Esophagus mucosa (tissue), 1 donor: ENCODE results near the gene SCNN1G. TPM values are rescaled to one million over a fixed set of nuclear protein-coding genes. Genes with fewer than 3 reads are reported as not detected.
A peak's percentile ranks its signal among the peaks of the same experiment; 100 is the strongest.
"Not testable (repeated sequence)": the region's sequence is repeated elsewhere in the genome, so short reads cannot be mapped to it uniquely, and the experiment has no call there.

Experiments used
- ATAC-seq: fragments of 200-7000 bp; cut with Tn5 transposase; one replicate; pipeline ENCODE4 v1.9.1; 2020
- total RNA-seq: library from RNA; stranded (reverse); gene quantifications from one replicate; pipeline ENCODE4 v1.2.4, GENCODE V29; 2023
- donor health status: DM: yes; HTN: yes; CAD: no.

SCNN1G gene
- total RNA-seq, result 10.1 TPM

DNA sequence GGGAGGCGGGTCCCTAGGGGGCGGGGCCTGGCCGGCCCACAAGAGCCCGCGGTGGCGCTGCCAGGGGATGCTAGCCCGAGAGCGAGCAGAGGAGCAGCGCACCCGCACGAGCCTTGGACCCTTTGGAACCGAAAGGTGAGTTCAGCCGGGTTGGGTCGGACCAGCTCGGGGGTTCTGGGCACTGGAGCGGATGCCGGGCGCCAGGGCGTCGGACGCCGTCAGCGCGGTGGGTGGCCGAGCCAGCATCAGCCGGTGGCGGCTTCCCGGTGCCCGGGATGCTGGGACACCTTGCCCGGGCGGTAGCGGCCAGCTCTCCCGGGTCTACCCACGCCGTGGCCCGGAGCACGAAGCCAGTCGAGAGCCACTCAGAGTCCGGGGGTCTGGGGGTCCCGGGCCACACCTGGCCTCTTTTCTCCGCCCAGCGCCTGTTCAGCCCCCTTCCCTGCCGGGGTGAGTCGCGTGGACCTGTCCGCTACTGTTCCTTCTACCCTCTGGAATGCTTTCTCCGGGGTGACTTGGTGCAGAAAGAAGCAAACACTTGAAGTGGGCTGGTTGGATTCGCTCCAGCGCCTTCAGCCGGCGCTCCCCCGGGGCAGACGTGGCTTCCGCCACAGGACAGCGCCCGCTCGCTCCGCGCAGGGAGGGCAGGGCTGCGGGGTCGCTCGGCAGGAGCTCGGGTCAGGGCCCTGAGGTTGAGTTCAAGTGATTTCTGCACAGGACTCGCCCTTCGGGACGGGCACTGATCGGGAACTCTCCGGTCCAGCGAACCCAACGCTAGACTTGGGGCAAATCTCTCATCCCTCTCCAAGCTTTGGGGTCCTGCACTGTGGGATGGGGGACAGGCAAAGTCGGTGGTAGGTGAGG lies at the start of gene SCNN1G:
TSS of gene SCNN1G (plus strand) at position 67 of the 864 bp plus-strand sequence. CDS start 3,527 bp downstream, outside the sequence.
- ATAC-seq, result peak; percentile 6

GRCh38 chr16:23132775-23133463 lies 49.6 kb upstream of the SCNN1G start:
- ATAC-seq, result no peak

DNA sequence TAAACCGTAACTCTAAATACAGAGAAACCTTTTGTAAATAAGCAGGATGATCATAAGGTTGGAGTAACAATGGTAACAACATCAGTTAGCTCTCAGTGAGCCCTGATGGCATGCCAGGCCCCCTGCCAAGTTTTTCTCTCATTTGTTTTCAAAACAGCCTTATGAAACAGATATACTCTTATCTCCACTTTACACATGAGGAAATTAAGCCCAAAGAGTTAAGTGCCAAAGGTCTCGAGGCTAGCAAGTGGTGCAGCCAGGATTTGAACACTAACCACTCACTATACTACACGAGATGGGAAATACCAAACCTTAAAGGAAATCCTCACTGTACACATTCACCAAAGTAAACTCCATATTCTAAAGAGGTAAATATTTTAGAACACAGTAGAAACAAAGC lies 48.3 kb upstream of the SCNN1G start:
- ATAC-seq, result no peak

DNA sequence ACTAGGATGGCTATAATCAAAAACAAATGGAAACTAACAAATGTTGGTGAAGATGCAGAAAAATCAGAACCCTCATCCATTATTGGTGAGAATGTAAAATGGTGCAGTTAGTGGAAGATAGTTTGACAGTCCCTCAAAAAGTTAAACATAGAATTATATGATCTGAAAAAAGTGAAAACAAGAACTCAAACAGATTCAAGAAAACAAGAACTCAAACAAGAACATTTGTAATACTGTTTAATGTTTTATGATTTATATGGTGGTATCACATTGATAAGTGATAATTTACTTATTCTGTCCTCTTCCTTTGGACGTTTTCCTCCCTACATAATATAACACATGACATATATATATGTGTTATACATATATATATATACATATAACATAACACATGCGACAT lies 45.3 kb upstream of the SCNN1G start:
- no peak for ATAC-seq

DNA sequence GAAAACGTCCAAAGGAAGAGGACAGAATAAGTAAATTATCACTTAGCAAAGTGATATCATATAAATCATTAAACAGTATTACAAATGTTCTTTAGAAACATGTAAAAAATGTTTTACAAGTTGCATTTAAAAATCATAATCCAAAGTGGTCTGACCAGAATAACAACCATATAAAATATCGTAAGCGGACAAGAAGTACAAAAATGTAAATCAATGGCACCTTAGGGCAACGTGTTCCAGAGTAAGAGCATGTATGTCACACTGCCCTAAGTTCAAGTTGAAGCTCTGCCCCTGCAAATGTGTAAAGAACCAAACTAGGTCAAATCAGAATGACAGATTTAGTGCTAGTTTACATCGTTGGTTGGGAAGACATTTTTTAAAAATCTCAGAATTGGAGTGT lies 44.7 kb upstream of the SCNN1G start:
- no peak for ATAC-seq

- ATAC-seq, result no peak
These were observed 42.4 kb upstream of the SCNN1G start for GRCh38 chr16:23140107-23140506.

- ATAC-seq, result no peak
These were observed 41.5 kb upstream of the SCNN1G start for GRCh38 chr16:23141033-23141432.

- ATAC-seq, result no peak
These were observed 41.0 kb upstream of the SCNN1G start for GRCh38 chr16:23141500-23141899.

DNA sequence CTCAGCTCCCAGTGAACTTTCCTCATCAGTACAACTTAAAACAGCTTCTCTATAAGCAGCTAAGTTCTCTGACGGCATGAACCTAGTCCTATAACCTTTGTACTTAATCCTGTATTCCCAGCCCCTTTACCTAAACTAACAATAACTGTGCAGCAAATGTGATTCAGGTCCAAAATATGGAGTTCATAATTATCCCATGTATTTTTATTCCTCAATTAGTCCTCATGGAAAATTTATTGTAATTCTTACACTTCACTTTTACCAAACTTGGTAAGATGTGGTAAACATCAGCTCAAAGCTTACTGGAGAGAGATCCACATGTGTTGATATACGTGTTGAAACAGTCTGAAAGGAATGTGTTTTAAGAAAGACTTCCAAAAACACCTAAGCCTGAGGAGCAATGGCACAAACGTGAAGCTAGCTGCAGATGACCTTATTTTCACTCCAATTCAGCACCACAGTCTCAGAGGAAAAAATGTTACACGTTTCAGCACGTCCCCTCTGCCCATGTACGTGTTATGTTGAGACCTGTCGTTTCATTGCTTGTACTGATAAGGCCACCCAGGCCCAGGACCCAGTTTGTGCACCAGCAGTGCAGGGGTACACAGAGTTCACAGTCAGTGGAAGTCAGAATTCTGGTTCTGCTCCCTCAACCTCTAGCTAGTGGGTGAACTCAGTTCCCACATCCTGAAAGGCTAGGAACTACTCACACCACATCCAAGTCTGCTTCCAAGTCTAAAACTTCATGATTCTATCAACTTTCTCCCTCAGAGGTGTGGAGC lies 40.4 kb upstream of the SCNN1G start:
- ATAC-seq, result peak; percentile 73

- ATAC-seq, result no peak
These were observed 39.2 kb upstream of the SCNN1G start for GRCh38 chr16:23143391-23143790.

- ATAC-seq, result not testable (repeated sequence)
These were observed 38.2 kb upstream of the SCNN1G start for GRCh38 chr16:23144393-23144792.

GRCh38 chr16:23145186-23145585 lies 37.4 kb upstream of the SCNN1G start:
- ATAC-seq, result no peak

GRCh38 chr16:23145608-23146007 lies 36.9 kb upstream of the SCNN1G start:
- no peak for ATAC-seq

DNA sequence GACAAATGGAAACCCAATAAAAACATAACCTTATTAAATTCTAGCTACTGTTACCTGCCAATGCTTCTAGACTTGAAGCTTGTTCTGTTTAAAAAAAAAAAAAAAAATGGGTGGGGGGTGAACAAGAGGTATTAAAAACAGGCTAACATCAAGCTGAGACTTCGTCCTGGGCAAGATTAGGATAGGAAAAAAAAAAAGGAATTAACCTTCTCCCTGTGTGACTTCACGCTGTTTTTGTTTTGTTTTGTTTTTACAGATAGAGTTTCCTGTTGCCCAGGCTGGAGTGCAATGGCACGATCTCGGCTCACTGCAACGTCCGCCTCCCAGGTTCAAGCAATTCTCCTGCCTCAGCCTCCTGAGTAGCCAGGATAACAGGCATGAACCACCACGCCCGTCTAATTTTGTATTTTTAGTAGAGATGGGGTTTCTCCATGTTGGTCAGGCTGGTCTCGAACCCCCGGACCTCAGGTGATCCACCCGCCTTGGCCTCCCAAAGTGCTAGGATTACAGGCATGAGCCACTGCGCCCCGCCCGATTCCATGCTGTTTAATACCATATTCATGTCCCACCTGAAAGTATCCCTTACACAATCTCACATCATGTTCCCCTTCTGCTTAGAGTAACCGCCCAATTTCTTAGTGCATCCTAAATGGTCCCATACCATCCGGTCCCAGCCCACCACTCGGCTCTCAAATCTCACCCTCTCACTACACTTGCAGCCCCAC lies 35.5 kb upstream of the SCNN1G start:
- no peak for ATAC-seq

GRCh38 chr16:23147666-23148065 lies 34.9 kb upstream of the SCNN1G start:
- ATAC-seq, result no peak

DNA sequence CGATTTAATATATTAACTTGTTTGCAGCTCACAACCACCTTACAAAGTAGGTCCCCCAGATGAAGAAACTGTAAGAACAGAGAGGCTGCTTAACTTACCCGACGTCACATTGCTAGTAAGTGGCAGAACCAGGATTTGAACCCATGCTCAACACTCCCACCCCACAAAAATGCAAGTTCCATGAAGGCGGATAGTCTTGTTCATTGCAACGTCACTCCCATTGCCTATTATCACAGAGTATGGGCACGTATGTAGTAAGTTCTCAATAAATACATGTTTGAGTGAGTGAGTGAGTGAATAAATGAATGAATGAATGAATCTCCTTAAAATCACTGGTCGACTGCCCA lies 34.4 kb upstream of the SCNN1G start:
- no peak for ATAC-seq

- ATAC-seq, result peak; percentile 65
These were observed 33.9 kb upstream of the SCNN1G start for GRCh38 chr16:23148513-23149266.

DNA sequence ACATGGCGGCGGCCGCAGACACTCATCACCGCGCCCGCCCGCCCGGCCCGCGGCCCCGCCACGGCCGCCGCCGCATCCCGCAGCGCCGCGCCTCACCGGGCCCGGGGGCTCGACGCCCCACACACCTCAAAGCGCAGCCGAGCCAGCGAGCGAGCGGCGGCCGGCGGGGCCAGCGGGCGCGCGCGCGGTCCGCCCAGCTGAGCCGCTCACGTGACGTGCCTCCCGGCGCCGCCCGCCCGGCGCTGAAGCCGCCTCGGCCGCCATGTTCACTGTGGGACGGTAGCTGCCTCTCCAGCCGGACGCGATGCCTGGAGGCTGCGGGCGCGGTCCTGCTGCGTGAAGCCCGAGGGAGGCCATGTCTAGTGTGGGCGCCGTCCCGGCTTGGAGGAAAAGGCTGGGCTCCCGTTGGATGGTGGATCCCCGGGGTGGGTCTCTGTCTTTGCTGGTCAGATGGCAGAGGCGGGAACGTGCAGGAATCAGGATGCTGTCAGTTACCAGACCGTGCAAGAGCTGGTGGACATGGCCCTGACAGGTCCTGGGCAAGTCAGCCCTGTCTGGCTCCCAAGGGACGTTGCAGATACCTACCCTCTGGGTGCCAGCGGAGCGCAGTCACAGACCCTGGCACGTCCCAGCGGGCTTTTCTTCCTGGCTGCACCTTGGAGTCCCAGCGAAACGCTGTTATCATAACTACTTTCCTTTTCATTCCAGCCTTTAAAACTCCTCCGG lies 33.1 kb upstream of the SCNN1G start, which contains the start of gene USP31:
TSS of gene USP31 (minus strand) at position 186 of the 726 bp plus-strand sequence. CDS start at position 4, 182 bp downstream.
- peak; percentile 94 for ATAC-seq

DNA sequence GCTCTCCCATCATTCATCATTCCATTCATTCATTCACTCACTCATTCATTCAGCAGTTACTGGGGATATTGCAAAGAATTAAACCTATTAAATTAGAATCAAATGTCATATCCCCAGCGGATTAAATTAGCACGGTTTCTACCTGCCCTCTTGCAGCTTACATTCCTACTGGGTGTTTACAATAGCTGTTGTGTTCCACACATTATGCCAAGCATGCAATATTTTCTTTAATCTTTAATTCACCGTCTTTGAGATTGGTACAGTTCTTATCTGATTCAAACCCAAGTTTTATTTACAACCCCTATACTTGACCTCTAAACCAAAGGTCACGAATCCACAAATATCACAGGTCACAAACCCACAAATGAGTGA lies 32.6 kb upstream of the SCNN1G start:
- ATAC-seq, result no peak

GRCh38 chr16:23152386-23153178 lies 30.0 kb upstream of the SCNN1G start:
- ATAC-seq, result peak; percentile 42
